HG02840 (cell line): ENCODE results near the gene BSPH1.
"Not testable (repeated sequence)": the region's sequence is repeated elsewhere in the genome, so short reads cannot be mapped to it uniquely, and the experiment has no call there.

Experiments
- ATAC-seq: cut with Tn5 transposase; IDR thresholded peaks from one replicate; pipeline ENCODE4 v1.9.1; 2021; ENCODE audit warnings: mild to moderate bottlenecking, moderate library complexity, moderate number of reproducible peaks; ENCODE audit not compliant: unreplicated experiment, low FRiP score

BSPH1 gene, protein sequence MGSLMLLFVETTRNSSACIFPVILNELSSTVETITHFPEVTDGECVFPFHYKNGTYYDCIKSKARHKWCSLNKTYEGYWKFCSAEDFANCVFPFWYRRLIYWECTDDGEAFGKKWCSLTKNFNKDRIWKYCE

DNA sequence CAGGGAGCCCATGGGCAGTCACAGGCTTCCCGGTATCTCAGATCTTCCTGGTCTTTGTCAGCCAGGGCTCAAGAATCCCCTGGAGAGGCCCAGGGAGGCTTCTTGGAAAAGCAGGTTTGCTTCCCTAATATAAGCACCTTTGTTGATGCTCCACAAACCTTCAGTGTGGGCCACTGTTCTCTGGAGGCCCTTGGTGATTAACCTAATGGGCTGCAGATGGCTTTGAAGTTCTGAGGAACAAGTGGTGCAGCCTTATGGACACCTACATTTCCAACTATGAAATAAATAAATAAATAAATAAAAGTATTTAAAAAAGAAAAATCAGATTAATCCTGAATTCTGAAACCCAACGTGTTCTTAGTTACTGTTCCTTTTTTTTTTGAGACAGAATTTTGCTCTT, at the start of gene BSPH1:
TSS of gene BSPH1 (minus strand) at position 101 of the 400 bp plus-strand sequence. CDS start at position 12, 89 bp downstream.
- ATAC-seq, result no peak

DNA sequence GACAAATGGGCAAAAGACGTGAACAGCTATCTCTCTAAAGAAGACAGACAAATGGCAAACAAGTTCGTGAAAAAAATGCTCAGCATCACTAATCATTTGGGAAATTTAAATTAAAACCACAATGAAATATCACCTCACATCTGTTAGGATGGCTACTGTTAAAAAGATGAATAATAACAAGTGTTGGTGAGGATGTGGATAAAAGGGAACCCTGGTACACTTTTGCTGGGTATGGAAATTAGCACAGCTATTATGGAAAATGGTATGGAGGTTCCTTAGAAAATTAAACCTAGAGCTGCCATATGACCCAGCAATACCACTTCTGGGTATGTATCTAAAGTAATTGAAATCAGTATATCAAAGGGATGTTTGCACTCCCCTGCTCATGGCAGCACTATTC, 44.8 kb upstream of the BSPH1 start:
- no peak for ATAC-seq

DNA sequence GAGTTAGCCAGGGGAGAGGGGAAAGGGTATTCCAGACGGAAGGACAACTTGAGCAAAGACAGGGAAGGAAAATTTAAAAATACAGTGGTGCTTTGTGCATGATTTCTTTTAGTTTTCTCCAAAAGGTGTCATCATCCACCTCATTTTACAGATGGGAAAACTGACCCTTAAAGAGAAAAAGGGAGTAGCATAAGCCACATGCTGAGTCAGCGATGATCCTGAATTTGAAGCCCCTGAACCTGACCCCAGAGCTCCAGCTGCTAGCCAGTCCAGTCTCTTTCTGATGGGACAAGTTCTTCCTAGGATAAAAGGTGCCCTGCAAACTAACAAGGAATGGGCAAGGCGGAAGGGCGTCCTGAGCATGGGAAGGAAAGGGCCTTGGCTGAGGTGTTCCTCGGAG, 41.6 kb upstream of the BSPH1 start:
- ATAC-seq, result no peak

DNA sequence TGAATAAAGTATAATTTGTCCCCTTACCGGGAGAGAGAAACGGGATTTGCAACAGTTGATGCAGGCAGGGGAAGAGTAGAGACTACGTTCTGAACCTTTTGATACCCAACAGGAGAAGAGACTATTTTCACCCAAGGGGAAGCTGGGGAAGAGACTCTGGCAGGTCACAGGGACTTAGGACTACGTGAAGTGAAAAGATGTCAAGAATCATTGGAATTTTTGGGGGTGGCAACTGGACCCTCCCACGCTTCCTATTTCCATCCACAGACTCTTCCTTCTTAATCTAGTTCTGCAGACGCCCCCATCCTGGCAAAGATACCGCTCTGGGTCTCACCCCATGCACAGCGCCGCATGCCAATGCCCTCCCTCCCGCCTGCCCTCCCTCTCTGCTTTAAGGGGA, 38.1 kb upstream of the BSPH1 start:
- ATAC-seq, result no peak

DNA sequence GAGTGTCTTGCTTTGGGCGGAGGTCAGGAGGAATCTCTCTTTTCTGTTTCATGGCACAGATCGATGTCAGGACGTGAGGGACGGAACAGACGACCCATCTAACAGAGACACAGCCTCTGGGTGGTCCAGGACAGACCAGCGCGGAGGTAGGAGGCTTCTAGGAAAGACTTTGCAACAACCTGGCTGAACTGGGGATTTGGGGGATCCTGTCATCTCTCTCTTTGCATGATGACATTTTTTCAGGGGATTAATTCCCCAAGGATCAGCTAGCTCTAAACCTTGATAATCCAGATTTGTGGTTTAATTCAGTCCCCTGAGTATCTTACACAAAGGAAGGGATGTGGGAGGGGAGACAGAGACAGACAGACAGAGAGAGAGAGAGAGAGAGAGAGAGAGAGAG, 37.5 kb upstream of the BSPH1 start:
- ATAC-seq, result no peak

DNA sequence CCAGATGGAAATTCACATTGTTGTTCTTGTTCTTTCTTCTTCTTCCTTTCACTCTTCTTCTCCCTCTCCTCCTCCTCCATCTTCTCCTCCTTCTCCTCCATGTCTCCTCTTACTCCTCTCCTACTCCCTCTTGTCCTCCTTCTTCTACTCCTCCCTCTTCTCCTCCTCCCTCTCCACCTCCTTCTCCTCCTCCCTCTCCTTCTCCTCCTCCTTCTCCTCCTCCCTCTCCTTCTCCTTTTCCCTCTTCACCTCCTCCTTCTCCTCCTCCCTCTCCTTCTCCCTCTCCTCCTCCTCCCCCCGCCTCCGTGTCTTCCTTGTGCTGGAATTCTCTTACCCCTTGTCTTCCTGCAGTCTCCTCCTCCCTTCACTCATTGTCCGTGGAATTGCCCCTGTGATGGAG, 33.5 kb upstream of the BSPH1 start:
- ATAC-seq, result no peak

DNA sequence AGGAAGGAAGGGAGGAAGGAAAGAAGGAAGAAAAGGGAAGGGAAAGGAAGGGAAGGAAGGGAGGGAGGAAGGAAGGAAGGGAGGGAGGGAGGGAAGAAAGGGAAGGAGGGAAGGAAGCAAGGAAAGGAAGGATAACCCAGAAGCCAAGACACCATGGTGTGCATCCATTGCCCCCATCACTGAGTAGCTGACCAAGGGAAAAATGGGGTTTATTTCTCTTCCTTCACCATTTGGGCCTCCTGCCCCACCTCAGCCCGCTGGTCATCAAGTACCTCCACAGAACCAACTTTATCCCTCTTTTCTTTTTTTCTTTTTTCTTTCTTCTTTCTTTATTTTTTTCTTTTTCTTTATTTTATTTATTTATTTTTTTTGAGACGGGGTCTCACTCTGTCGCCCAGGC, 31.5 kb upstream of the BSPH1 start:
- no peak for ATAC-seq

DNA sequence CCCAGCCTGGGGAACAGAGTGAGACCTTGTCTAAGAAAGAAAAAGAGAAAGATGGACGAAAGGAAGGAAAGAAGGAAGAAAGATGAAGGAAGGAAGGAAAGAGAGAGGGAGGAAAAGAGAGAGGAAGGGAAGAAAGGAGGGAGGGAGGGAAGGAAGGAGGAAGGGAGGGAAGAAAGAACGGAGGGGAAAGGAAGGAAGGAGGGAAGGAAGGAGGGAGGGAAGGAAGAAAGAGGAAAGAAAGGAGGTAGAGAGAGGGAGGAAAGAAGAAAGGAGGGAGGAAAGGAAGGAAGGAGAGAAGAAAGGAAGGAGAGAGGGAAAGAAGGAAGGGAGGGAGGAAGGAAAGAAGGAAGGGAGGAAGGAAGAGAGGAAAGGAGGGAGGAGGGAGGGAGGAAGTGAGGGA, 31.0 kb upstream of the BSPH1 start:
- no peak for ATAC-seq

DNA sequence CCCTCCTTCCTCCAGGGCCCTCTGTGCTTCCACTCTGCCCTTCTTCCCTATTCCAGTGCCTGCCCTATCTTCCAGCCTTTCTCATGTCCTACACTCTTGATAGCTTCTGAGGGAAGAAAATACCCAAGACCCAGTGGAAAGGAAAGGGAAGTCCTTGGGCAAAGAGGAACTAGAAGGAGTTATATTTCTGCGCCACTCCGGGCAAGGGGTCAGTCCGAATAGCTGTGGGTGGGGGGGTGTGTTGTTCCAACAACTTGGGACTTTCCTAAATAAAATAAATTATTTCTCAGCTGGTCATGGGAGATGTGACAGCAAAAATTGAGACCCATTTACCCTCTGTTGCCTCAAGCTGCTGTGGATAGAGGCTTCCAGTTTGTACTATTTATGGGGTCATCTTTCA, 28.7 kb upstream of the BSPH1 start:
- ATAC-seq, result no peak

DNA sequence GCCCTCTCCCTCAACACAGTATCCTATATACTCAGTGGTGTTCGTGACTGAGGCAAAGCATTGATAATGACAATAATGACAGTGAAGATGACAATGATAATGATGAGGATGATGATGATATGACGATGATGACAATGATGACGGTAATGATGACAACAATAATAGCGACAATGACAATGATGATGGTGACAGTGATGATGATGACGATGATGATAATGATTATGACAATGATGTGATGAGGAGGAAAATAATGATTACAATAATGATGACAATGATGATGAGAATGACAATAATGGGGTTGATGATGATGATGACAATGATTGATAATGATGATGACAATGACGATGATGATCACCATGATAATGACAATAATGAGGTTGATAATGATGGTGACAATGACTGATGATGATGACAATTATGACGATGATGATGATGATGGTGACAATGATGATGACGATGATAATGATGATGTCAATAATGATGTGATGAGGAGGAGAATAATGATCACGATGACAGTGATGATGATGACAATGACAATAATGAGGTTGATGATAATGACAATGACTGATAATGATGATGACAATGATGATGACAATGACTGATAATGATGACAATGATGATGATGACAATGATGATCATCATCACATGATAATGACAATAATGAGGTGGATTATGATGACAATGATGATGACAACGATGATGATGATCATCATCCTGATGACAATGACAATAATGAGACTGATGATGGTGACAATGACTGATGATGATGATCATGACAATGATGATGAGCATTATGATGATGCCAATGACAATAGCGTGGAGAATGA, 19.2 kb upstream of the BSPH1 start:
- ATAC-seq, result no peak

DNA sequence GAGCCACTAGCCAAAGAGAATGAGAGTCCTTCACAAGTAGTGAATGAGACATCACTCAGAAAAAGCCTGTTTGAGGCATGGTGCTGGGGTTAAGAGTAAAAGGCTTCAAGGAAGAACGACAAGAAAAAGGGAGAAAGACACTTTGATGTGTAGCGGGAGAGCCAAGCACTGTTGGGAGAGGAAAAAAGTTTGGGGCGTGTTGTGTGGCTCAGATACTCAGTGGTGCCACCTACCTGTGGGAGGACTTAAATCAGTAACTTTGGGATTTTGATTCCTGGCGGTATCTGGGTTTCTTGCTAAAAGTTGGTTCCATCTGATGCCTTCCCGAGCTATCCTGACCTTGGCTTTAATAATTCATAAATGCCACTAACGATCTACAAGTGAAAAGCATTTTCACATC, 14.8 kb upstream of the BSPH1 start:
- no peak for ATAC-seq

DNA sequence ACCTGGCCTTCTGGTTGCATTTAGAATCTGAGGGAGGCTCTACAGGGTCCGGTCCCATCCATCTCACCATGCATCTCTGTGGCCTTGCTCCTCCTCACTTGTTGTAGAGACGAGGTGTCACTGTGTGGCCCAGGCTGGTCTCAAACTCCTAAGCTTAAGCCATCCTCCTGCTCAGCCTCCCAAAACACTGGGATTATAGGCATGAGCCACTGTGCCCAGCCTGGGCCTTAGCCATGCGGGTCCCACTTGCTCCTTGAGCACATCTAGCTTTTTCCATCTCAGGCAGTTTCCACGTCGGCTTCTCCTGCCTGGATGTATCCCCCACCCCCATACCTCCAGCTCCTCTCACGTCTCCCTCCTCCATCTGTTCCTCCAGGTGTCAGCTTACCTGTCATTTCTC, 12.3 kb upstream of the BSPH1 start:
- no peak for ATAC-seq

DNA sequence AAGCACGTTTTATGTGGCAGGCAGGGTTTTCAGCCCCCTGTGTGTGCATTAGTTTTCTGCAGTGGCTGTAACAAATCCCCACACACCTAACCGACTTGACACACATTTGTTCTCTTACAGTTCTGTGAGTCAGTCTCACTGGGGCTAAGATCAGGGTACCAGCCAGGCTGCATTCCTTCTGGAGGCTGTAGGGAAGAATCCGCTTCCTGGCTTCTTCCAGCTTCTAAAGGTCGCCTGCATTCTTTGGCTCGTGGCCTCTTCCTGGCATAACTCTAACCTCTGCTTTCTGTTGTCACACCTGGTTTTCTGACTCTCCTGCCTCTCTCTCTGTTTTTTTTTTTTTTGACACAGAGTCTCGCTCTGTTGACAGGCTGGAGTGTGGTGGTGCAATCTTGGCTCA, 8.9 kb upstream of the BSPH1 start:
- ATAC-seq, result no peak

DNA sequence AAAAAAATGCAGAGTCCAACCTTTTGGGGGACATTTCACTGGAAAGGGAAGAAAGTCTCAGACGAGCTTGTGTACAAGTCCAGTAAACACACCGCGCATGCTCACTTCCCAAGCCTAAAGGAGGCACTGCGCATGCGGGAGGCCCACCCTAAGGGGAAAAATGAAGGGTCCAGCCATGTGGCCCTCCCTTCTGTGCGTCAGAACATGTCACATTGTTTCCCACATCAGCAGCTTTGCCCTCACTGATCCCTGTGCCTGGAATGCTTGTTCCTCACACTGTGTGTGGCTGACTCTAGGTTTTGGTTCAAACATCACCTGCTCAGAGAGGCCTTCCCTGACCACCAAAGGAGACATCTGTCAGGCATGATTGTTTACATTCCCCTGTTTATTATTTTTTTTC, 6.8 kb upstream of the BSPH1 start:
- ATAC-seq, result no peak

DNA sequence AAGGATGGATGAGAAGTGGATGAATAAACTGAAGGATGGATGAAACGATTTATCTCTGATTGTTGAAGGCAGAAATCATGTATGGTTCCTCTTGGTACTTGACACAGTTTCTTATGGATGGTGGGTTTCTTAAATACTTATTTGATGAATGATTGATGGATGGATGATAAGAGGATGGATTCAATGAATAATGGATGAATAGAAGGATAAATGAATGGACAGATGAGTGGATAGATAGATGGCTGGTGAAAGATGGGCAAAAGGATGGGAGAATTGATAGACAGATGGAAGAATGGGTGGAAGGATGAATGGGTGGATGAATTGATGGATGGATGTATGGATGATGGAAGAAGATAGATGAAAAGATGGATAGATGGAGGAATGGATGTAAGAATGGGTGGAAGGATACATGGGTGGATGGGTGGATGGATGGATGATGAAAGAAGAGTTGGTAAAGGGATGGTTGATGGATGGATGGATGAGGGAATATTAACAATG, 4.3 kb upstream of the BSPH1 start:
- ATAC-seq, result no peak

DNA sequence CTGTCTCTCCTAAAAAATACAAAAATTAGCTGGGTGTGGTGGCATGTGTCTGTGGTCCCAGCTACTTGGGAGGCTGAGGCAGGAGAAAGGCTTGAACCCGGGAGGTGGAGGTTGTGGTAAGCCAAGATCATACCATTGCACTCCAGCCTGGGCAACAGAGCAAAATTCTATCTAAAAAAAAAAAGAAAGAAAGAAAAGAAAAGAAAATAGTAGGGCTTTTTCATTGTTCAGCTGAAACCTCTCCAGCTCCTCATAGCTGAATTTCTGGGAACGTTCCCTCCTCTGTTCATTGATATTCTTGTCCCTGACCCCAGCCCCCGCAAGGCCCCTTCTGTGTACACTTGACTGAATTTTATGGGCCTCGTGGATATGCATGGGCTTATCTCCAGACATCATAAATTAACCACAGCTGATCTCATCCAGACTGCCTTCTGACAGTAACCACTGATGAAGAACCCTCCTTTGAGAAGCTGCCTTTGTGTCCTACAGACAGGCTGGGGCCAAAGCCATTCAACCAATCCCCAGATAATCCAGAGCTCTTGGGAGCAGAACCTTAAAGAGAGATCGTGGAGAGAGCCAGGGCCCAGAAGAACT, 2.3 kb upstream of the BSPH1 start, which contains the start of gene ELSPBP1:
TSS of gene ELSPBP1 (plus strand) at position 424 of the 594 bp plus-strand sequence. CDS start 14,036 bp downstream, outside the sequence.
- ATAC-seq, result no peak

DNA sequence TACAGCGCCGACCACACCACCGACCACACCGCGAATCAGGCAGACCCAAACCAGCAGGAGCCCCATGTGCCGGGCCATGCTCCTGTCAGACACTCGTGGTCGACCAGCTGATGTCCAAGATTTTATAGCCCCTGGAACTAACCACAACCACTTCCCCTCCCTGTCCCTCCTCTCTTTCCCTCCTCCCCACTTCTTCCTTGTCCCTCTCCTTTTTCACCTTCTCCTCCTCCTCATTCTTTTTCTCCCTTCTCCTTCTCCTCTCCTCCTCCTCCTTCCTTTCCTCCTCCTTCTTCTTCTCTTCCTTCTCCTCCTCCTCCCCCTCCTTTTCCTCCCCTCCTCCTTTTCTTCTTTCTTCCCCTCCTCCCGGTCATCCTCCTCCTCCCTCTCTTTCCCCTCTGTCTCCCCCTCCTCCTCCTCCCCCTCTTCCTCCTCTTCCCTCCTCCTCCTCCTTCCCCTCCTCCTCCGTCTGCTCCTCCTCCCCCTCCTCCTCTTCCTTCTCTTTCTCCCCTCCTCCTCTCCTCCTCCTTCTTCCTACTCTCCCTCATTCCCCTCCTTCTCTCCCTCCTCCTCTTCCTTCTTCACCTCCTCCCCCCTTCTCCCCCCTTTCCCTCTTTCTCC, 670 bp downstream of the BSPH1 start:
- no peak for ATAC-seq

DNA sequence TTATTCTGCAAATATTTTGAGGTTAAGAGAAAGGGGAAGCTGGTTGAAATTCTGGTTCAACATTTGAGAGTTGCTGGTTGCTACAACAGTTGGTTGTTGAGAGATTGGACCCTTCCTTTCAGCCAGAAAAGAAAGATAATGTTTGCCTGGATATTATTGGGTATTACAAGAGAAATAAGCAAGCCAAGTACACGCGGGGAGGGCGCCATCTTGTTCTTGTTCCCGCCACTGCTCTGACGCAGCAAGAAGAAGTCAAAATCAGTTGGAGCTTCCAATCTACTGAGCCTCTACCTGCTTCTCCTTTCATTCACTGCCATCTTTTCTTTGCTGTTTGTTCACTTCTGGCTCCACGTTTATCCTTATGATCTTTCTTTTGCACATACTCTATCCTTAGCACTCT, 18.4 kb downstream of the BSPH1 start:
- no peak for ATAC-seq

DNA sequence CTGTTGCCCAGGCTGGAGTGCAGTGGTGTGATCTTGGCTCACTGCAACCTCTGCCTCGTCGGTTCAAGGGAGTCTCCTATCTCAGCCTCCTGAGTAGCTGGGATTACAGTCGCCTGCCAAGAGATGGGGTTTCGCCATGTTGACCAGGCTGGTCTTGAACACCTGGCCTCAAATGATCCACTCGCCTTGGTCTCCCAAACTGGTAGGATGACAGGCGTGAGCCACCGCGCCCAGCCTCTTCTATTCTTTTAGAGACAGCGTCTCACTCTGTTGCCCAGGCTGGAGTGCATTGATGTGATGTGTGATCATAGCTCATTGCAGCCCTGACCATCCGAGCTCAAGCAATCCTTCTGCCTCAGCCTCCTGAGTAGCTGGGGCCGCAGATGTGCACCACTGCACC, 36.0 kb downstream of the BSPH1 start:
- not testable (repeated sequence) for ATAC-seq

DNA sequence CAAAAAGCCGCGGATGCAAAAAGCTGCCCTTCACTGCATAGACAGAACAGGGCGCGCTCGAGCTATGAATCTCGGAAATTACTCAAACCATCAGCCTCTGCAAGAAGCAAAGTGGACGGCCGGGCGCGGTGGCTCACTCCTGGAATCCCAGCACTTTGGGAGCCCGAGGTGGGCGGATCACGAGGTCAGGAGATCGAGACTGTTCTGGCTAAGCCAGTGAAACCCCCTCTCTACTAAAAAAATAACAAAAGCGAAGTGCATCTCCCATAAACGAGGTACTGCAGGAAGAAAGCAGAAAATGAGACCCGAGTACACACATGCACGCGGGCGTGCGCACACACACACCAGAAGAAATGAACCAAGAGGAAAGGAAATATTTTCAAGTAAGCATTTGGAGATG, 39.8 kb downstream of the BSPH1 start:
- ATAC-seq, result not testable (repeated sequence)

DNA sequence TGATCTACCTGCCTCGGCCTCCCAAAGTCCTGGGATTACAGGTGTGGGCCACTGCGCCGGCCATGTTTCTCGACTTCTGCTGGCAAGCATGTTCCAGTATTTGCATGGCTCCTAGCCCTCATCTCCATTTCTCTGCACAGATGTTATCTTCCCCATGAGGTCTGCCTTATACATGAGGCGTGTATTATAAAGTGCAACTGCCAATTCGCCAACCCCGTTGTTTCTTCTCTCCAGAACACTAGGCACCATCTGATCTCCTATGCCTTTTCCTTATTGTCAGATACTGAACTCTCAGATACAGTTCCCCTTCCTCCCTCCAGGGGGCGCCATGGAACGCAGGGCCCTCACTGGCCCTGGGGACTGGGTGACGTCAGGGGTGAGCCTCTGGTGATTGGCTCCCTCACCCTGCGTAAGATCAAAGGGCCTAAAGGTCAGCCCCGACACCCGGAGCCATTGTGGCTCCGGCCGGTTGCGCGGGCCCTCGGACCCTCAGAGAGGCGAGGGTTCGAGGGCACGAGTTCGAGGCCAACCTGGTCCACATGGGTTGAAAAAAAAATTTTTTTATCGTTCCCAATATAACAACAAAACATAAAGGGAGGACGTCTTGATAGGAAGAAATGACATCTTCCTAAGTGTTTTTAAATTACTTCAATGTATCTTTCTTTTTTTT, 42.0 kb downstream of the BSPH1 start:
- not testable (repeated sequence) for ATAC-seq
